AG08396 (cell line): Measurements from ENCODE around the gene STAM2.

Experiments
- DNase-seq: peaks from one replicate; pipeline ENCODE4 v3.0.0; 2012; ENCODE audit warnings: low spot score, mixed read lengths

The STAM2 gene

DNA sequence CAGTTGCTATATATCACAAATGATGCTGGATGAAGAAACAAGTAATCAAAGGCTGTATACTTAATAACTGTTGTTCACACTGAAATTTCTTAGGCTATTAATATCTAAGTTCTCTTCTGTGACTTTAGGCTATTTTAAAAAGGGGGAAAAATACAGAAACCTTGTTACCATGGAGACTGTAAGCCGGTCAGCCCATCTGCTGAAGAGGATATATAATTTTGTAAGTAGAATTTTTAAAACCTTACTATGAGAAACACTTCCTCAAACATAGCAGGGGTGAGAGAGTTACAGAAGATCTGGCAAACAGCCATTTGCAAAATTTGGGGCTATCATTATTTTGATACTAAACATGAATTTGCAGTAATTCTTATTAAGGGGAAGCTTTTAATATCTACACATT, 104.5 kb downstream of the STAM2 start:
- no peak for DNase-seq

DNA sequence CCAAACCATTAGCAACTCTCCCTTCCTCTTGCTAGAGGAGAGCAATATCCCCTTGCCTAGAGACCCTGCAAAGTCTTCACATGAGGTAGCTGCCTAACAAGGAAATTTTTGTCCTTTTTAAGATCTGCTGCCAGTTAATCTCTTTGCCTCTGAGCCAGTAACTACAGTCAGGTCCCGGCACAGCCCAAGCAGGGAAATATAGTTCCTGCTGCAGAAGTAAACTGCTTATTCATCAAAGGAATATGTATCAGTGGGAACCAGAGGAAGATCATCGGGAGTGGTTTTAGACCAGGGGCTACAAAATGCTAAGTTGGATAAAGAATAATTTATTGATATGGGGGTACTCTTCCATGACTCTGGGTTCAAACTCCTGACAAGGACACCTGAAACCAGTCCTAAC, 107.3 kb downstream of the STAM2 start:
- no peak for DNase-seq

DNA sequence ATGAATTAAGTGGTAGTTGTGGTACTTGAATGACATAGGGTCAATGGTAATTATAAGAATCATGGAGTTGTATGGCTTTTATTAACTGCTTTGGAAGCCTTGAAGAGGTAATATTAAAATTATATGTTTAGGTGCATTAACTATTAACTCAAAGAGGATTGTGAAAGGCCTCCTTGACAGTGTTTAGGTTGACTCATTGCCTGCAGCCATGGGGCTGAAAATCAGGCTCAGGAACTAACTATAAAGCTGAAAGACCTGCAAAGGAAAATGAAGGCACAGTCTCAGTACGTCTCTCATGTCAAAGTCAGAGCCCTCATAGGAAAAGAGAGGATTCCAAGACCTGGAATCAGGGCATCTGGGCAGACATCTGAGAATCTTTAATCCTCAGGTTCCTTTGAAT, 107.7 kb downstream of the STAM2 start:
- DNase-seq: no peak
